Lung (tissue), 12 donors: ENCODE data around the gene ERC2. TPM values are rescaled to one million over a fixed set of nuclear protein-coding genes. Genes with fewer than 3 reads are reported as not detected.

Experiments
- ATAC-seq: fragments of 200-7000 bp; cut with Tn5 transposase; one replicate; pipeline ENCODE4 v1.9.1; 2020; ENCODE audit warnings: moderate number of reproducible peaks; ENCODE audit not compliant: insufficient read depth, low FRiP score
- DNase-seq, 3 donors: peaks; one replicate each; pipeline ENCODE4 v3.0.0-alpha.2; 2013 to 2017
- H3K27ac ChIP-seq, 2 donors: one replicate each; pipeline ENCODE4 v1.5.1; 2013; ENCODE audit warnings: mild to moderate bottlenecking in 2 of 2, moderate library complexity in 2 of 2, control low read depth in 1 of 2, inconsistent platforms in 1 of 2, low read depth in 1 of 2, low read length in 1 of 2
- H3K27me3 ChIP-seq, 3 donors: one replicate each; pipeline ENCODE4 v1.5.1; 2013; ENCODE audit warnings: low read length in 2 of 3; ENCODE audit not compliant: control insufficient read depth in 3 of 3, insufficient read depth in 3 of 3
- H3K36me3 ChIP-seq, 4 donors: one replicate each; pipeline ENCODE4 v1.5.1; 2013; ENCODE audit warnings: low read length in 4 of 4, mild to moderate bottlenecking in 1 of 4, moderate library complexity in 1 of 4; ENCODE audit not compliant: control insufficient read depth in 4 of 4, insufficient read depth in 4 of 4
- H3K4me1 ChIP-seq, 5 donors: one replicate each; pipeline ENCODE4 v1.5.1; 2013; ENCODE audit warnings: low read length in 5 of 5, mild to moderate bottlenecking in 2 of 5, moderate library complexity in 1 of 5; ENCODE audit not compliant: control insufficient read depth in 5 of 5, insufficient read depth in 5 of 5
- H3K4me3 ChIP-seq: one replicate; pipeline ENCODE4 v1.5.1; 2013; ENCODE audit warnings: mild to moderate bottlenecking, control low read depth, moderate library complexity
- H3K9ac ChIP-seq, 2 donors: one replicate each; pipeline ENCODE4 v1.5.1; 2013; ENCODE audit warnings: low read length in 2 of 2, control low read depth in 1 of 2; ENCODE audit not compliant: insufficient read depth in 1 of 2
- H3K9me3 ChIP-seq, 4 donors: one replicate each; pipeline ENCODE4 v1.5.1; 2013; ENCODE audit warnings: low read length in 3 of 4, mild to moderate bottlenecking in 1 of 4, moderate library complexity in 1 of 4; ENCODE audit not compliant: control insufficient read depth in 4 of 4, insufficient read depth in 3 of 4
- CTCF ChIP-seq: IDR thresholded peaks from 2 replicates; pipeline ENCODE4 v1.5.1; 2012; ENCODE audit warnings: mild to moderate bottlenecking; ENCODE audit errors: control extremely low read depth, extremely low read depth
- WGBS, 2 donors: extraction: QIAGEN DNeasy Blood & Tissue Kit; methylation state at CpG; one replicate each; pipeline ENCODE4 v1.1.7; 2013; 5-methylcytosine and 5-hydroxymethylcytosine counted together
- polyA plus RNA-seq, 2 donors: library from polyadenylated mRNA; stranded (reverse); fragments of 200-250 nt; gene quantifications; one replicate each; pipeline ENCODE4 v1.2.1, GENCODE V29; 2013
- total RNA-seq, 2 donors: library from RNA; depleted of rRNA in 1 of 2; stranded (reverse); fragments of >200 nt in 1 of 2; gene quantifications; one replicate each; pipeline ENCODE4 v1.2.1, GENCODE V29; 2014 to 2021
- donor health status: control.
- donor health status: control.
- donor health status: Bipolar disorder and iron deficiency.
- donor health status: healthy.
- donor health status: DM: yes; HTN: yes; CAD: no.

Gene ERC2
- total and polyA plus RNA-seq, 4 donors: 0.20 to 3.5 (median 0.97) TPM

- TF ChIP-seq CTCF: no peak
- 1 to 2% methylated on average over 23 to 28 of the region's 28 CpGs for whole genome bisulfite sequencing, 2 donors
- Histone ChIP-seq H3K36me3 (no peaks in the 10 kb centered on the region), H3K4me1 (peaks cover 0 to 3% (median 0%) of the 10 kb centered on the region in 5 donors), H3K9ac (no peak overlapping the region), H3K27ac (no peak overlapping the region), H3K9me3 (no peaks in the 10 kb centered on the region), H3K4me3 (peak overlapping the region; percentile 40), H3K27me3 (peaks cover 0 to 31% (median 13%) of the 10 kb centered on the region in 3 donors)
- ATAC-seq: no peak
- DNase-seq: no peak
Observed at GRCh38 chr3:56467801-56468183, 475 bp downstream of the ERC2 start.

- H3K27me3 ChIP-seq: peaks cover 0 to 31% (median 13%) of the 10 kb centered on the region in 3 donors
- H3K4me1 ChIP-seq: peaks cover 0 to 3% (median 0%) of the 10 kb centered on the region in 5 donors
- 2% methylated on average over 14 of the region's 14 CpGs for WGBS, 2 donors
- no peak overlapping the region for H3K9ac ChIP-seq
- H3K4me3 ChIP-seq: peak overlapping the region; percentile 15
- DNase-seq (peak; percentile 74 to 84 (median 78)), ATAC-seq (peak; percentile 76)
- H3K9me3 ChIP-seq: no peaks in the 10 kb centered on the region
- H3K27ac ChIP-seq: no peak overlapping the region
- TF ChIP-seq CTCF: no peak
- no peaks in the 10 kb centered on the region for H3K36me3 ChIP-seq
Observed at GRCh38 chr3:56467108-56467507, 1.2 kb downstream of the ERC2 start.

- TF ChIP-seq CTCF: no peak
- no peaks in the 10 kb centered on the region for H3K27me3 ChIP-seq
- H3K9ac ChIP-seq: no peak overlapping the region
- H3K9me3 ChIP-seq: no peaks in the 10 kb centered on the region
- ATAC-seq (no peak), DNase-seq (peak in 2 of 3 donors; percentile 32 to 52)
- no peaks in the 10 kb centered on the region for H3K36me3 ChIP-seq
- no peak overlapping the region for H3K27ac ChIP-seq
- peaks cover 0 to 10% (median 0%) of the 10 kb centered on the region in 5 donors for H3K4me1 ChIP-seq
- WGBS, 2 donors: 42 to 68% methylated on average over 3 of the region's 3 CpGs
- no peak overlapping the region for H3K4me3 ChIP-seq
Observed at GRCh38 chr3:56459719-56460118, 8.5 kb downstream of the ERC2 start.

GRCh38 chr3:56459104-56459496, 9.2 kb downstream of the ERC2 start:
- TF ChIP-seq CTCF: no peak
- WGBS, 2 donors: 52 to 65% methylated on average over 1 of the region's 1 CpG
- ATAC-seq (no peak), DNase-seq (peak in 1 of 3 donors; percentile 7)
- Histone ChIP-seq H3K4me3 (no peak overlapping the region), H3K27me3 (no peaks in the 10 kb centered on the region), H3K9me3 (no peaks in the 10 kb centered on the region), H3K36me3 (no peaks in the 10 kb centered on the region), H3K4me1 (peaks cover 0 to 10% (median 0%) of the 10 kb centered on the region in 5 donors), H3K9ac (no peak overlapping the region), H3K27ac (no peak overlapping the region)
